MM.1S (cell line): ENCODE data around the gene SAFB2.

Experiments used
- DNase-seq: peaks from one replicate; pipeline ENCODE4 v3.0.0-alpha.2; 2015
- H2AFZ ChIP-seq: fragments of 300-600 bp; sonication (generic); 2 replicates; pipeline ENCODE4 v1.6.0; 2016; ENCODE audit warnings: antibody characterized with exemption, low read length
- H3F3A ChIP-seq: fragments of 300-600 bp; sonication (generic); 2 replicates; pipeline ENCODE4 v1.6.1; 2016; ENCODE audit warnings: mild to moderate bottlenecking, antibody characterized with exemption, low read length, moderate library complexity, mixed read lengths; ENCODE audit not compliant: insufficient read depth
- H3K27ac ChIP-seq: fragments of 300-600 bp; sonication (generic); 2 replicates; pipeline ENCODE4 v1.5.1; 2016; ENCODE audit warnings: mild to moderate bottlenecking, low read length
- H3K27me3 ChIP-seq: fragments of 300-600 bp; sonication (generic); replicated peaks from 2 replicates; pipeline ENCODE4 v1.6.0; 2016; ENCODE audit warnings: low read length; ENCODE audit not compliant: insufficient read depth
- H3K36me3 ChIP-seq: fragments of 300-600 bp; sonication (generic); replicated peaks from 2 replicates; pipeline ENCODE4 v1.6.1; 2016; ENCODE audit warnings: mild to moderate bottlenecking, low read length, mixed read lengths; ENCODE audit not compliant: insufficient read depth
- H3K4me1 ChIP-seq: fragments of 300-600 bp; sonication (generic); 2 replicates; pipeline ENCODE4 v1.6.1; 2016; ENCODE audit warnings: low read length, mixed read lengths
- H3K4me2 ChIP-seq: fragments of 300-600 bp; sonication (generic); 2 replicates; pipeline ENCODE4 v1.6.0; 2016; ENCODE audit warnings: low read depth, low read length
- H3K4me3 ChIP-seq: fragments of 300-600 bp; sonication (generic); 2 replicates; pipeline ENCODE4 v1.5.1; 2016; ENCODE audit warnings: low read length, mixed read lengths
- H3K79me2 ChIP-seq: fragments of 300-600 bp; sonication (generic); 2 replicates; pipeline ENCODE4 v1.6.1; 2016; ENCODE audit warnings: mixed run types, low read length, mixed read lengths
- H3K9ac ChIP-seq: fragments of 300-600 bp; sonication (generic); 2 replicates; pipeline ENCODE4 v1.6.1; 2016; ENCODE audit warnings: low read length, mixed read lengths
- H3K9me2 ChIP-seq: fragments of 300-600 bp; sonication (generic); replicated peaks from 2 replicates; pipeline ENCODE4 v1.6.1; 2016; ENCODE audit warnings: mild to moderate bottlenecking, low read length, mixed read lengths; ENCODE audit not compliant: insufficient read depth
- H3K9me3 ChIP-seq: fragments of 300-600 bp; sonication (generic); replicated peaks from 2 replicates; pipeline ENCODE4 v1.6.1; 2016; ENCODE audit warnings: mild to moderate bottlenecking, low read length, mixed read lengths; ENCODE audit not compliant: insufficient read depth
- H4K20me1 ChIP-seq: fragments of 300-600 bp; sonication (generic); 2 replicates; pipeline ENCODE4 v1.6.1; 2016; ENCODE audit warnings: mild to moderate bottlenecking, low read length, moderate library complexity, mixed read lengths; ENCODE audit not compliant: insufficient read depth
- CTCF ChIP-seq: fragments of 300-600 bp; sonication (generic); IDR thresholded peaks from 2 replicates; pipeline ENCODE4 v1.5.1; 2016; ENCODE audit warnings: antibody characterized with exemption, low read length, mixed read lengths
- EZH2 ChIP-seq: fragments of 300-600 bp; sonication (generic); optimal IDR thresholded peaks from 2 replicates; pipeline ENCODE3; 2017; ENCODE audit warnings: low read depth, mild to moderate bottlenecking, antibody characterized with exemption, low read length, mixed read lengths
- EZH2phosphoT487 ChIP-seq: fragments of 300-600 bp; sonication (generic); IDR thresholded peaks from 2 replicates; pipeline ENCODE4 v1.6.1; 2018; ENCODE audit warnings: antibody characterized with exemption, low read length

Gene SAFB2

DNA sequence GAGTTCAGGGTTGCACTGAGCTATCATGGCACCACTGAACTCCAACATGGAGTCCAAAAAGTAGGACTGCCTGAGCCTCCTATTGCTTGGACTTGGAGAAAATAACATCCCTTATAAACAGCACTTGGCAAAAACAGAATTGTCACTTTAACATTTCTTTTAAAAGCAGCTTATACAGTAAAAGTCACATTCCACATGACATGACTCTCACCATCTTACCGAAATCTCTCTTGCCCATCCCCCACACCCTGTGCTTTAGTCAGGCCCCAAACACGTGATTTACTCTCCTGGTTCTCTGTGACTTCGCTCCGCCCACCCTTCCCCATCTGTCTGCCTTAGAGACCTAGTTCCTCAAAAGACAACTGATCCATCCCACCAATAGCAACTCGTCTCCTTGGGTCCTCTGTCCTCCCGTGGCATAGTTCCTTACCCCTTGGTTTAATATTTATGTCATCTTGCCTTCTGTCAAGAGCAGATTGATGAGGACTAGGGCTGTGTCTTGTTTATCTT, 4.9 kb upstream of the SAFB2 start:
- H3K27me3 ChIP-seq, result no peaks in the 10 kb centered on the region
- H3K9me2 ChIP-seq, result no peaks in the 10 kb centered on the region
- no peak overlapping the region for H3K9ac ChIP-seq
- H3K9me3 ChIP-seq, result no peaks in the 10 kb centered on the region
- H3K4me1 ChIP-seq, result peaks cover 46% of the 10 kb centered on the region
- TF ChIP-seq EZH2phosphoT487, result no peak
- no peak for TF ChIP-seq CTCF
- no peak for TF ChIP-seq EZH2
- H3K4me2 ChIP-seq, result no peak overlapping the region
- no peak overlapping the region for H3K27ac ChIP-seq
- no peak overlapping the region for H3K4me3 ChIP-seq
- H3K79me2 ChIP-seq, result peaks cover 98% of the 10 kb centered on the region
- no peak overlapping the region for H2AFZ ChIP-seq
- peaks cover 77% of the 10 kb centered on the region for H4K20me1 ChIP-seq
- H3F3A ChIP-seq, result peaks cover 28% of the 10 kb centered on the region
- DNase-seq, result no peak
- H3K36me3 ChIP-seq, result peaks cover 34% of the 10 kb centered on the region

DNA sequence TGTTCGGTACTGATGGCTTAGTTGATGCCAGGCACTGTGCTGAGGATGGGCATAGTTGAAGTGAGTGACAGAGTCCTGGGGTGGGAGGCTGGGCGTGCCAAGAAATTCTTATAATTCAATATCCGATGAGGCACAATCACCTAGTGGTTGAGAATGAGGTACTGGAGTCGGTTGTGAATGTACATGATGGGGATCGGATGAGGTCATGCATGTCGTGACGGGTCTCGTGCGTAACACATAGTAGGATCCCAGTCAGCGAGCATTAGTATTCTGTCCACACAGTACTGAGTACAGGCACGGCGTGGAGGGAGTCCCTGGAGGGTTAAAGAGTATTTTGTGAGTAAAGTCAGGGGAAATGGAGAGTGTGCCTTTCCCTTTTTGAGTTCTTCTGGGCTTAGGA, 3.1 kb upstream of the SAFB2 start:
- Histone ChIP-seq H3K4me3 (no peak overlapping the region), H3K27me3 (no peaks in the 10 kb centered on the region)

DNA sequence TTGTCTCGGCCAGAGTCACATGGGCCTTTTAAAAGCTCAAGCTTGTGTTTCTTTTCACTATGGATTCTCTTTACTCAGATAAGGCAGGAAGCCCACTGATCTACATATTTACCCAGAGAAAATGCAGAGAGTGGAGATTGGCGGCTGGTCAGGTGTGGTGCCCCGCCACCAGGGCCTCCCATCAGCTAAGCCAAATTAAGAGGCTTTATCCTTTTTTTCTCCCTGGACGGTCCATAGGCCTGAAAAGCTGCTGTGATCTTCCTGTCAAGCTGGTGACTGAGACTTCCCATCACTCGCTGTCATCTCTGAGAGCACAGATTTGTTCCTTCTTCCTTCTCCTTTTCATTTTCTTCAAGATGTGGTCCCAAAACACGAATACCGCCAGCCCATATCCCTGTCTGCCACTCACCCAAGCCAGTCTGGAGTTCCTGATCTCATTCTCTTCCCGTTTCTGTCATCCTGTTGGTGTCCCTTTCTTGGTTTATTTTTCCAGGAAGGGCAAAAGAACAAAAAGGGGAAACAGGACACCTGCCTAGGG, 2.2 kb upstream of the SAFB2 start:
- no peak overlapping the region for H2AFZ ChIP-seq
- peaks cover 31% of the 10 kb centered on the region for H3K36me3 ChIP-seq
- H3K9ac ChIP-seq, result peak overlapping the region; percentile 90; the same call in 1 of the 2 replicates
- H3K27ac ChIP-seq, result no peak overlapping the region
- H4K20me1 ChIP-seq, result peaks cover 56% of the 10 kb centered on the region
- H3K4me1 ChIP-seq, result peaks cover 63% of the 10 kb centered on the region
- no peak for DNase-seq
- no peaks in the 10 kb centered on the region for H3K9me3 ChIP-seq
- no peaks in the 10 kb centered on the region for H3K27me3 ChIP-seq
- peak overlapping the region; percentile 95 for H3K4me2 ChIP-seq
- H3K9me2 ChIP-seq, result no peaks in the 10 kb centered on the region
- H3F3A ChIP-seq, result peaks cover 30% of the 10 kb centered on the region
- H3K4me3 ChIP-seq, result peak overlapping the region; percentile 99
- peaks cover 98% of the 10 kb centered on the region for H3K79me2 ChIP-seq
- no peak for TF ChIP-seq EZH2
- no peak for TF ChIP-seq CTCF
- TF ChIP-seq EZH2phosphoT487, result no peak

More for the DNA sequence above, 3.1 kb upstream of the SAFB2 start:
- Histone ChIP-seq H3K79me2 (peaks cover 98% of the 10 kb centered on the region), H3K27ac (no peak overlapping the region), H3K9me3 (no peaks in the 10 kb centered on the region), H3K36me3 (peaks cover 29% of the 10 kb centered on the region), H2AFZ (no peak overlapping the region), H4K20me1 (peaks cover 62% of the 10 kb centered on the region), H3K4me2 (peak overlapping the region; percentile 95; the same call in 1 of the 2 replicates), H3K4me1 (peaks cover 55% of the 10 kb centered on the region), H3F3A (peaks cover 30% of the 10 kb centered on the region), H3K9me2 (no peaks in the 10 kb centered on the region), H3K9ac (no peak overlapping the region)
- TF ChIP-seq EZH2phosphoT487 (no peak), CTCF (no peak), EZH2 (no peak)
- no peak for DNase-seq
